ENCODE data around the gene TDRD1.

TDRD1 gene

DNA sequence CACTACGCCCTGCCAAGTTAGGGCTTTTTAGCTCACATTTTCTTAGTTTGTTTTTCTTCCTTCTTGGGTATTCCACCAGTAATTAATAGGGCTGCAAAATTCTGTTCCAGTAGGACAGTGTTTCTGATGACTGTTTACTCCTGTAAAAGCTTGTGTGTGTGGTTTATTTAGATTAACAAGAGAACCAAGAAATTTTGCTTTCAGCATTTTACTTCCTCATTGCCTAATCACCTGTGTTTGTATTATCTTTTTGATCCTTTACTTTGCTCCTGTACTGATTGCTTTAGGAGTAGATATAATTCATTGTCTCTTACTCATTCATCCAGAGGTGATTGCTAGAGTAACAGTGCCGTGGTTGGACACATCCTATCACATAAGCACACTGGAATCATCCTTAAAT is 27.7 kb downstream of the TDRD1 start:
- Histone ChIP-seq H3K9ac (ENCODE audit: low read depth, low read length) (no peak overlapping the region), H3K9me3 (ENCODE audit: control insufficient read depth, insufficient read depth, low read length) (no peaks in the 10 kb centered on the region), H3K4me1 (ENCODE audit: control insufficient read depth, insufficient read depth, low read length) (no peaks in the 10 kb centered on the region), H3K4me3 (ENCODE audit: low read depth, low read length) (no peak overlapping the region), H3K36me3 (ENCODE audit: control insufficient read depth, insufficient read depth, low read length) (no peaks in the 10 kb centered on the region), H3K27me3 (ENCODE audit: control insufficient read depth, insufficient read depth, low read length) (no peaks in the 10 kb centered on the region)

DNA sequence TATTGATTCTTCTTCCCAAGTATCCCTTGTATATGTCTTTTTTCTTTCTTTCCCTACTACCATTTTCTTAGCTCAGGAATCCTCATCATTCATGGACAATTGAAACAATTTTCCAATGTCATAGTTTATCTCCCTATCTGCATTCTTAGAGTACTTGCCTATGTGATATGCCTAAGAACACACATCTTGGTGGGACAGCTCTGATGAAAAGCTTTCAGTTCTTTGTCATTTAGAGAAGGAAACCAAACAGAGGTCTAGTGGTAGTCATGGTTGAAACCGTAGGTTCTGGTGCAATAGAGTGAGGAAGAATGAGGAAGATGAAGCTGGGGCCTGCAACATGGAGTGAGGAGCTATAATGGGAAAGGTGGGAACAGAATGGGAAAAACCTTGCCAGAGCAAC is 28.2 kb downstream of the TDRD1 start:
- Histone ChIP-seq H3K4me3 (ENCODE audit: low read depth, low read length) (no peak overlapping the region), H3K9ac (ENCODE audit: low read depth, low read length) (no peak overlapping the region), H3K4me1 (ENCODE audit: control insufficient read depth, insufficient read depth, low read length) (no peaks in the 10 kb centered on the region), H3K27me3 (ENCODE audit: control insufficient read depth, insufficient read depth, low read length) (no peaks in the 10 kb centered on the region), H3K36me3 (ENCODE audit: control insufficient read depth, insufficient read depth, low read length) (no peaks in the 10 kb centered on the region), H3K9me3 (ENCODE audit: control insufficient read depth, insufficient read depth, low read length) (no peaks in the 10 kb centered on the region)

GRCh38 chr10:114208351-114208750 is 29.2 kb downstream of the TDRD1 start:
- Histone ChIP-seq H3K4me3 (ENCODE audit: low read depth, low read length) (no peak overlapping the region), H3K9ac (ENCODE audit: low read depth, low read length) (no peak overlapping the region), H3K9me3 (ENCODE audit: control insufficient read depth, insufficient read depth, low read length) (no peaks in the 10 kb centered on the region), H3K27me3 (ENCODE audit: control insufficient read depth, insufficient read depth, low read length) (no peaks in the 10 kb centered on the region), H3K36me3 (ENCODE audit: control insufficient read depth, insufficient read depth, low read length) (no peaks in the 10 kb centered on the region), H3K4me1 (ENCODE audit: control insufficient read depth, insufficient read depth, low read length) (no peaks in the 10 kb centered on the region)

GRCh38 chr10:114212153-114212552 is 33.0 kb downstream of the TDRD1 start:
- H3K4me1 ChIP-seq (ENCODE audit: control insufficient read depth, insufficient read depth, low read length): no peaks in the 10 kb centered on the region
- H3K9ac ChIP-seq (ENCODE audit: low read depth, low read length): no peak overlapping the region
- H3K4me3 ChIP-seq (ENCODE audit: low read depth, low read length): no peak overlapping the region
- no peaks in the 10 kb centered on the region for H3K9me3 ChIP-seq (ENCODE audit: control insufficient read depth, insufficient read depth, low read length)
- no peaks in the 10 kb centered on the region for H3K27me3 ChIP-seq (ENCODE audit: control insufficient read depth, insufficient read depth, low read length)
- H3K36me3 ChIP-seq (ENCODE audit: control insufficient read depth, insufficient read depth, low read length): no peaks in the 10 kb centered on the region

- Histone ChIP-seq H3K4me1 (ENCODE audit: control insufficient read depth, insufficient read depth, low read length) (no peaks in the 10 kb centered on the region), H3K4me3 (ENCODE audit: low read depth, low read length) (no peak overlapping the region), H3K27me3 (ENCODE audit: control insufficient read depth, insufficient read depth, low read length) (no peaks in the 10 kb centered on the region), H3K9ac (ENCODE audit: low read depth, low read length) (no peak overlapping the region), H3K9me3 (ENCODE audit: control insufficient read depth, insufficient read depth, low read length) (no peaks in the 10 kb centered on the region), H3K36me3 (ENCODE audit: control insufficient read depth, insufficient read depth, low read length) (no peaks in the 10 kb centered on the region)
Observed at GRCh38 chr10:114215033-114215432, 35.9 kb downstream of the TDRD1 start.

DNA sequence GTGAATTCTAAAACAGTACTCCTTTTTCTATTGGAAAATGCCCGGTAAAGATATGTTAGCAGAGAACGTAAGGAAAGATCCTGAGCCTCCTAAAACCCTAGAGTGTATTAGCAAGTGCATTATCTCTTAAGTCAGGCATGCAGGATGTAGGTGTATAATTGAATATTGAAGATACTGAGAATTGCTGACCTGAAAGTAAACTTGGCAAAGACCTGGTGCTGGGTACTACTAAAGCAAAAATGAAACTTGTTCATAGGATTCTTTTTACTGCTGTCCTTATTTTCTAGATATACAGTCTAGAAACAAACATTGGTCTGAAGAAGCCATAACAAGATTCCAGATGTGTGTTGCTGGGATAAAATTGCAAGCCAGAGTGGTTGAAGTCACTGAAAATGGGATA is 41.1 kb downstream of the TDRD1 start:
- Histone ChIP-seq H3K36me3 (ENCODE audit: control insufficient read depth, insufficient read depth, low read length) (no peaks in the 10 kb centered on the region), H3K9me3 (ENCODE audit: control insufficient read depth, insufficient read depth, low read length) (no peaks in the 10 kb centered on the region), H3K27me3 (ENCODE audit: control insufficient read depth, insufficient read depth, low read length) (no peaks in the 10 kb centered on the region), H3K4me1 (ENCODE audit: control insufficient read depth, insufficient read depth, low read length) (no peaks in the 10 kb centered on the region), H3K4me3 (ENCODE audit: low read depth, low read length) (no peak overlapping the region), H3K9ac (ENCODE audit: low read depth, low read length) (no peak overlapping the region)

DNA sequence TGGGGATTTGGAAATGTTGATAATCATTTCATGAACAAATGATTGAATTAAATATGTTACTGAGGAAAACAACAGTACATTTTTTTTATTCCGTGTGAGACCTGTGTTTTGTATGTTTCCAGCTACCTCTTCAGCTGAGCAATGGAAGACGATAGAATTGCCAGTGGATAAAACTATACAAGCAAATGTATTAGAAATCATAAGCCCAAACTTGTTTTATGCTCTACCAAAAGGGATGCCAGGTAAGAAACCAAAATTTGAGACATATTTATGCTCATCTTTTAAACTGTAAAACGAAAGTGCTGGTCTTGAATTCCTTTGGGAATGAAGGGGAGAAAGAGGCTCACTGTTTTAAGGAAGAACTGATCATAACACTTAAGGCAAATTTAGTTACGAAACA is 42.1 kb downstream of the TDRD1 start:
- Histone ChIP-seq H3K36me3 (ENCODE audit: control insufficient read depth, insufficient read depth, low read length) (no peaks in the 10 kb centered on the region), H3K4me1 (ENCODE audit: control insufficient read depth, insufficient read depth, low read length) (no peaks in the 10 kb centered on the region), H3K27me3 (ENCODE audit: control insufficient read depth, insufficient read depth, low read length) (no peaks in the 10 kb centered on the region), H3K9me3 (ENCODE audit: control insufficient read depth, insufficient read depth, low read length) (no peaks in the 10 kb centered on the region), H3K9ac (ENCODE audit: low read depth, low read length) (no peak overlapping the region), H3K4me3 (ENCODE audit: low read depth, low read length) (no peak overlapping the region)

- H3K36me3 ChIP-seq (ENCODE audit: control insufficient read depth, insufficient read depth, low read length): no peaks in the 10 kb centered on the region
- H3K4me3 ChIP-seq (ENCODE audit: low read depth, low read length): no peak overlapping the region
- no peaks in the 10 kb centered on the region for H3K9me3 ChIP-seq (ENCODE audit: control insufficient read depth, insufficient read depth, low read length)
- H3K9ac ChIP-seq (ENCODE audit: low read depth, low read length): no peak overlapping the region
- H3K27me3 ChIP-seq (ENCODE audit: control insufficient read depth, insufficient read depth, low read length): no peaks in the 10 kb centered on the region
- H3K4me1 ChIP-seq (ENCODE audit: control insufficient read depth, insufficient read depth, low read length): no peaks in the 10 kb centered on the region
Observed at GRCh38 chr10:114223066-114223465, 43.9 kb downstream of the TDRD1 start.

- no peaks in the 10 kb centered on the region for H3K4me1 ChIP-seq (ENCODE audit: control insufficient read depth, insufficient read depth, low read length)
- no peaks in the 10 kb centered on the region for H3K27me3 ChIP-seq (ENCODE audit: control insufficient read depth, insufficient read depth, low read length)
- no peak overlapping the region for H3K9ac ChIP-seq (ENCODE audit: low read depth, low read length)
- H3K4me3 ChIP-seq (ENCODE audit: low read depth, low read length): no peak overlapping the region
- no peaks in the 10 kb centered on the region for H3K36me3 ChIP-seq (ENCODE audit: control insufficient read depth, insufficient read depth, low read length)
- no peaks in the 10 kb centered on the region for H3K9me3 ChIP-seq (ENCODE audit: control insufficient read depth, insufficient read depth, low read length)
Observed at GRCh38 chr10:114228156-114228555, 49.0 kb downstream of the TDRD1 start.

DNA sequence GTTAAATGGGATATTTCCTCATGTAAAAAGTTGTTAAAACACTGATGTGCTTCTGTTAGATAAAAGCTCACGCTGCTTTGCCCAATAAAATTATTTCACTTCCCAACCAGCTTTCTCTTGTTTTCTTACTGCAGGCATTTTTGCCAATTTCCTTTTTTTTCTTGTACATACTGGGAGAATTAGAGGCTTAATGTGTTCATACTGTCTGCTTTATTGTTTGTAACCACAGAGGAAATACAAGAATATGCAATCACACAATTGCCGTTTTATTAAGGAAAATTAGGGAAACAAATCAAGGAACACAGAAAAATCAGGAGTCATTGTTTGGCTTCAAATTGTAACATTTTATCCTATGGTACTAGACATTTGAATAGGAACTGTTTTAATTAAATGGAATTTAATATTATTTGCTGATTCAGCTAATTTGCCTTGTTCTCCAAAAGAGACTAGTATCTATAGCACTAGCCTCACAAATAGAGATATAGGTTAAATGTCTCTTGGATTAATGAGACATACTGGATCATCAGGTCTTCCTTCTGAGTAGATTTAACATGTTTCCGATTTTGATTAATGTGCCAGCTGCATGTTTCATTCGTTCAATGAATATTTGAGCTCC is 53.5 kb downstream of the TDRD1 start:
- Histone ChIP-seq H3K27me3 (ENCODE audit: control insufficient read depth, insufficient read depth, low read length) (no peaks in the 10 kb centered on the region), H3K4me3 (ENCODE audit: low read depth, low read length) (no peak overlapping the region), H3K9me3 (ENCODE audit: control insufficient read depth, insufficient read depth, low read length) (no peaks in the 10 kb centered on the region), H3K36me3 (ENCODE audit: control insufficient read depth, insufficient read depth, low read length) (no peaks in the 10 kb centered on the region), H3K4me1 (ENCODE audit: control insufficient read depth, insufficient read depth, low read length) (no peaks in the 10 kb centered on the region), H3K9ac (ENCODE audit: low read depth, low read length) (no peak overlapping the region)

DNA sequence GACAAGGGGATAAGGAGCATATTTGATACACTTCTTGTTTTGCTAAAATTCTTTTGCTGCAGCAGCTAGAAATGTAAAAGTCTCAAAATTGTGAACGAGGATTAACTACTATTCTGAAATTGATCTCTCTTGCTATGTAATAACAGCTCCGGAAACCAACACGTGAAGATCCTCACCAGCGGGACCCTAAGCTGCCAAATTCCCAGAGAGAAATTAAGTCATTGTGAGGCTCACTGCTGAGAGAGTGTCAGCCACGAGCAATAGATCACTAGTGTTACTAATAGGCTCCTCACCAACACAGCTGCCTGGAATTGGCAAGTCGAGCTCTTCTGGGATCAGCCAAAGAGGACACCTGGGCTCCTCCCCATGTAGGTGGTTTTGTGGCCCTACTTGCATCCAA is 54.3 kb downstream of the TDRD1 start:
- no peak overlapping the region for H3K9ac ChIP-seq (ENCODE audit: low read depth, low read length)
- no peaks in the 10 kb centered on the region for H3K4me1 ChIP-seq (ENCODE audit: control insufficient read depth, insufficient read depth, low read length)
- H3K9me3 ChIP-seq (ENCODE audit: control insufficient read depth, insufficient read depth, low read length): no peaks in the 10 kb centered on the region
- no peak overlapping the region for H3K4me3 ChIP-seq (ENCODE audit: low read depth, low read length)
- no peaks in the 10 kb centered on the region for H3K36me3 ChIP-seq (ENCODE audit: control insufficient read depth, insufficient read depth, low read length)
- peaks cover 6% of the 10 kb centered on the region for H3K27me3 ChIP-seq (ENCODE audit: control insufficient read depth, insufficient read depth, low read length)

DNA sequence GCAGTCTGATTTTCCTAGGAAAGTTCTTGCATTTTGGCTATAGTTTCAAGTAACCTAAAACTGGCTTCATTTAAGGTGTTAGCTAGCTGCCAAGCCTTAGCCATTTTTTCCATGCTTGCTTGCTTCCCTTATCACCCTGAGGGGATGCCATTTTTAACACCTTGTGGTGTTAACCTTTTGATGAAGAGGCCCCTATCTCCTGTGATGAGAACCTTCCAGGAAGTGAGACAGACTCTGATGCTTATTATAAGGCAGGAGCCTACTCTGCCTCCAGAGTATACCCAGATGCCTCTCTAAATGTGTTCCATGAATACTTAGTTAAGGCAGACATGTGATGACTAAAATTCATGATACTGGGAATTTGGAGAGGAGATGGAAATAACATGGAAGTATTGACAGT is 55.0 kb downstream of the TDRD1 start:
- no peak overlapping the region for H3K4me3 ChIP-seq (ENCODE audit: low read depth, low read length)
- peaks cover 13% of the 10 kb centered on the region for H3K27me3 ChIP-seq (ENCODE audit: control insufficient read depth, insufficient read depth, low read length)
- no peaks in the 10 kb centered on the region for H3K4me1 ChIP-seq (ENCODE audit: control insufficient read depth, insufficient read depth, low read length)
- H3K9me3 ChIP-seq (ENCODE audit: control insufficient read depth, insufficient read depth, low read length): no peaks in the 10 kb centered on the region
- no peaks in the 10 kb centered on the region for H3K36me3 ChIP-seq (ENCODE audit: control insufficient read depth, insufficient read depth, low read length)
- no peak overlapping the region for H3K9ac ChIP-seq (ENCODE audit: low read depth, low read length)
